HepG2 (cell line): Measurements from ENCODE around the gene CEP97. TPM values are rescaled to one million over a fixed set of nuclear protein-coding genes. Genes with fewer than 3 reads are reported as not detected.

Source experiments
- ATAC-seq: fragments of 200-7000 bp; cut with Tn5 transposase; 3 replicates; pipeline ENCODE4 v1.9.1; 2020; ENCODE audit warnings: mild to moderate bottlenecking, moderate library complexity
- BruUV-seq: library from RNA; stranded (reverse); fragments of 400-500 nt; replicated peaks from 2 replicates; lab custom pipeline; 2021; lab: Mats Ljungman, UMichigan
- CTCF ChIA-PET: fragments of 300-600 bp; formaldehyde crosslinking; extraction: SDS; loops from one replicate; lab custom pipeline; 2021; ENCODE audit warnings: low total read pairs, inconsistent platforms, low intra/inter-chr PET ratio; lab: Yijun Ruan, JAX
- POLR2A ChIA-PET: fragments of 350-600 bp; sonication (Branson Sonifier 250); formaldehyde crosslinking; loops from one replicate; lab custom pipeline; 2020; ENCODE audit warnings: antibody characterized with exemption, inconsistent platforms; lab: Yijun Ruan, JAX
- DNase-seq: peaks from one replicate; pipeline ENCODE4 v3.0.0-alpha.2; 2015; ENCODE audit warnings: low spot score
- FAIRE-seq: peaks from 3 replicates; lab custom pipeline; 2011; peaks lifted over from hg19 to GRCh38; lab: Jason Lieb, UNC
- H2AFZ ChIP-seq: one replicate; pipeline ENCODE4 v1.6.1; 2011; ENCODE audit warnings: low read length, inconsistent platforms
- H3K27ac ChIP-seq: fragments of 300-600 bp; 3 replicates; pipeline ENCODE4 v1.8.0; 2011; ENCODE audit warnings: mixed run types, mild to moderate bottlenecking, mixed read lengths, low read length, inconsistent platforms; ENCODE audit not compliant: insufficient read depth; ENCODE audit errors: extremely low read length
- H3K27me3 ChIP-seq, 2 experiments: fragments of 200-600 bp in 1 of 2; 2 replicates in 1 of 2; 3 replicates in 1 of 2; pipeline versions ENCODE4 v1.6.0 to v1.8.0; 2011; ENCODE audit warnings: low read length in 2 of 2, mild to moderate bottlenecking in 2 of 2, moderate library complexity in 2 of 2, inconsistent platforms in 1 of 2; ENCODE audit not compliant: insufficient read depth in 2 of 2, control insufficient read depth in 1 of 2
- H3K36me3 ChIP-seq, 2 experiments: fragments of 200-600 bp in 1 of 2; replicated peaks in 1 of 2; 2 replicates in 1 of 2; 3 replicates in 1 of 2; pipeline versions ENCODE4 v1.5.1 to v1.8.0; 2011; ENCODE audit warnings: low read length in 2 of 2, inconsistent platforms in 1 of 2; ENCODE audit not compliant: insufficient read depth in 2 of 2, control insufficient read depth in 1 of 2
- H3K4me1 ChIP-seq: 2 replicates; pipeline ENCODE4 v1.5.1; 2012; ENCODE audit warnings: low read length, inconsistent platforms; ENCODE audit not compliant: insufficient read depth
- H3K4me2 ChIP-seq: 2 replicates; pipeline ENCODE4 v1.6.0; 2011; ENCODE audit warnings: low read depth, low read length, inconsistent platforms
- H3K4me3 ChIP-seq, 3 experiments: fragments of 200-600 bp in 1 of 3; sonication (generic), shearing (Covaris generic) in 1 of 3; replicated peaks in 1 of 3; 2 replicates each; pipeline ENCODE4 v1.5.1; 2011 to 2016; ENCODE audit warnings: low read length in 3 of 3, inconsistent platforms in 2 of 3, low read depth in 2 of 3, mild to moderate bottlenecking in 2 of 3, control low read depth in 1 of 3, mixed read lengths in 1 of 3; ENCODE audit not compliant: insufficient read depth in 1 of 3
- H3K79me2 ChIP-seq: one replicate; pipeline ENCODE4 v1.6.1; 2011; ENCODE audit warnings: low read length, inconsistent platforms; ENCODE audit not compliant: insufficient read depth
- H3K9ac ChIP-seq: 2 replicates; pipeline ENCODE4 v1.6.0; 2011; ENCODE audit warnings: mild to moderate bottlenecking, low read depth, low read length, inconsistent platforms; ENCODE audit not compliant: insufficient read depth
- H3K9me3 ChIP-seq: 2 replicates; pipeline ENCODE4 v1.5.1; 2012; ENCODE audit warnings: mild to moderate bottlenecking, low read length
- H4K20me1 ChIP-seq: 2 replicates; pipeline ENCODE4 v1.6.0; 2011; ENCODE audit warnings: inconsistent platforms, mild to moderate bottlenecking, low read length, moderate library complexity; ENCODE audit not compliant: insufficient read depth
- ATRX ChIP-seq: sonication (generic); formaldehyde crosslinking; IDR thresholded peaks from 2 replicates; pipeline ENCODE4 v1.4.0; 2020; ENCODE audit warnings: missing genetic modification reagents, borderline replicate concordance
- MEF2D ChIP-seq: sonication (generic); formaldehyde crosslinking; IDR thresholded peaks from 2 replicates; pipeline ENCODE4 v1.5.1; 2020; ENCODE audit warnings: mild to moderate bottlenecking, missing genetic modification reagents
- NR2F1 ChIP-seq, 2 experiments: fragments of 450-650 bp in 1 of 2; formaldehyde crosslinking in 1 of 2; IDR thresholded peaks; 2 replicates each; pipeline versions ENCODE4 v1.5.0 to v1.6.1; 2016 to 2020; ENCODE audit warnings: mild to moderate bottlenecking in 1 of 2, missing compliant biosample characterization in 1 of 2, missing genetic modification reagents in 1 of 2, moderate library complexity in 1 of 2
- RAD51 ChIP-seq: fragments of 450-650 bp; IDR thresholded peaks from 2 replicates; pipeline ENCODE4 v1.6.1; 2016; ENCODE audit warnings: borderline replicate concordance
- SKI ChIP-seq: fragments of 450-650 bp; IDR thresholded peaks from one replicate; pipeline ENCODE4 v1.6.1; 2018; ENCODE audit warnings: mild to moderate bottlenecking; ENCODE audit not compliant: partially characterized antibody
- SNRNP70 ChIP-seq: fragments of 200-400 bp; formaldehyde crosslinking; IDR thresholded peaks from 2 replicates; pipeline ENCODE4 v1.6.1; 2017; ENCODE audit warnings: mild to moderate bottlenecking, low read depth, low read length, moderate library complexity
- SRSF1 ChIP-seq: fragments of 200-400 bp; formaldehyde crosslinking; optimal IDR thresholded peaks from 2 replicates; pipeline ENCODE3; 2017; ENCODE audit warnings: mild to moderate bottlenecking, low read depth, low read length, moderate library complexity
- TBL1XR1 ChIP-seq: fragments of 150-350 bp; IDR thresholded peaks from 2 replicates; pipeline ENCODE4 v1.6.1; 2014; ENCODE audit warnings: borderline replicate concordance, low read length; ENCODE audit not compliant: partially characterized antibody
- TFDP1 ChIP-seq: IDR thresholded peaks from 2 replicates; pipeline ENCODE4 v1.6.1; 2016; ENCODE audit warnings: missing compliant biosample characterization, missing genetic modification reagents, borderline replicate concordance
- ZBTB40 ChIP-seq, 2 experiments: fragments of 450-650 bp in 1 of 2; sonication (generic) in 1 of 2; formaldehyde crosslinking in 1 of 2; IDR thresholded peaks; 2 replicates each; pipeline versions ENCODE4 v1.6.1 to v1.8.0; 2016 to 2022; ENCODE audit warnings: antibody characterized with exemption in 1 of 2, mild to moderate bottlenecking in 1 of 2, missing genetic modification reagents in 1 of 2
- ZEB1 ChIP-seq: IDR thresholded peaks from 2 replicates; pipeline ENCODE4 v1.6.1; 2012; ENCODE audit warnings: mild to moderate bottlenecking, low read depth, inconsistent platforms; ENCODE audit not compliant: insufficient replicate concordance
- ZSCAN20 ChIP-seq: sonication (generic); formaldehyde crosslinking; IDR thresholded peaks from 2 replicates; pipeline ENCODE4 v1.4.0; 2020; ENCODE audit warnings: missing genetic modification reagents, mild to moderate bottlenecking, borderline replicate concordance
- WGBS: methylation state at CpG from one replicate; pipeline ENCODE4 v1.1.6; 2017; ENCODE audit warnings: low lambda C conversion rate; 5-methylcytosine and 5-hydroxymethylcytosine counted together
- in situ Hi-C: cut with HindIII; loops from 2 replicates; pipeline ENCODE4 v1.10.0; 2017; ENCODE audit warnings: low pct_unique_long_range_greater_than_20kb; ENCODE audit not compliant: extremely low pct_ligation_motif_present
- intact Hi-C: fragments of 100-400 bp; cut with micrococcal nuclease; formaldehyde crosslinking; loops from one replicate; pipeline ENCODE4 v1.10.0; 2022; ENCODE audit not compliant: unreplicated experiment
- polyA plus RNA-seq, 8 experiments: library from polyadenylated mRNA; depleted of rRNA in 3 of 8; stranded (reverse) in 7 of 8; unstranded in 1 of 8; fragments of >200 nt; fragmentation: Illumina TruSeq in 4 of 8; extraction: Trizol in 4 of 8; gene quantifications; 2 replicates each; pipeline versions ENCODE4 v1.2.1 to v1.2.3, GENCODE V29; 2011 to 2016; ENCODE audit warnings: low read depth in 4 of 8, missing spikeins in 1 of 8, mixed read lengths in 1 of 8; ENCODE audit not compliant: insufficient read depth in 1 of 8
- total RNA-seq, 5 experiments: library from RNA; depleted of rRNA; stranded (reverse); fragments of >200 nt; fragmentation: Illumina TruSeq; extraction: Trizol; gene quantifications; 2 replicates each; pipeline ENCODE4 v1.2.3, GENCODE V29; 2016; ENCODE audit warnings: low read depth in 1 of 5

The CEP97 gene
- total and polyA plus RNA-seq, 2 of the 13 experiments (the other 11 are each of a cell fraction or from before 2014, with no cell fraction given), result 0.99 to 6.5 TPM

GRCh38 chr3:101718455-101718854 lies 6.0 kb upstream of the CEP97 start:
- Histone ChIP-seq H3K4me2 (no peak overlapping the region), H3K9me3 (no peaks in the 10 kb centered on the region), H3K27me3 (no peaks in the 10 kb centered on the region), H3K79me2 (no peaks in the 10 kb centered on the region), H2AFZ (no peak overlapping the region)
- FAIRE-seq (no peak), DNase-seq (no peak)
- in situ Hi-C loops, result no loop called here
- no TSS peak for BruUV-seq
- no peak for TF ChIP-seq ZSCAN20 (CRISPR knock-in tag)
- no peak for TF ChIP-seq TBL1XR1
- no peak for TF ChIP-seq SKI
- no peak for TF ChIP-seq TFDP1 (CRISPR knock-in tag)
- TF ChIP-seq MEF2D (CRISPR knock-in tag), result no peak
- no peak for TF ChIP-seq NR2F1 (CRISPR knock-in tag; IDR thresholded peaks at IDR 0.05)
- no peak for TF ChIP-seq RAD51
- no peak for TF ChIP-seq SRSF1
- TF ChIP-seq ZBTB40 (IDR thresholded peaks at IDR 0.05), result no peak
- no peak for TF ChIP-seq ZBTB40 (CRISPR knock-in tag; IDR thresholded peaks at IDR 0.05)
- TF ChIP-seq SNRNP70, result no peak
- no peak for TF ChIP-seq ATRX (CRISPR knock-in tag)
- no peak for TF ChIP-seq ZEB1
- TF ChIP-seq, all 625 proteins: peak for 0
- ChIA-PET CTCF (no interaction called here), POLR2A (interaction anchor here (2.4 kb wide), 1 partner anchor 33 kb away, joined by 6 read pairs; no protein-coding TSS in a partner anchor)
- Histone ChIP-seq H4K20me1 (no peaks in the 10 kb centered on the region), H3K4me1 (peaks cover 32% of the 10 kb centered on the region), H3K4me3 (no peak overlapping the region), H3K9ac (no peak overlapping the region), H3K27ac (no peak overlapping the region), H3K36me3 (no peaks in the 10 kb centered on the region)
- intact Hi-C loops, result no loop called here
- ATAC-seq, result no peak
- 6% methylated on average over 1 of the region's 1 CpG for WGBS
